Ecto neural progenitor cell (in vitro differentiated cells): Measurements from ENCODE around the gene SEMA3B.

Experiments used
- DNase-seq: peaks from one replicate; pipeline ENCODE4 v3.0.0-alpha.2; 2018; ENCODE audit warnings: low spot score

The SEMA3B gene

GRCh38 chr3:50317300-50317699, 48.4 kb downstream of the SEMA3B start:
- no peak for DNase-seq

- no peak for DNase-seq
Measured at GRCh38 chr3:50318163-50318562, 49.2 kb downstream of the SEMA3B start.

GRCh38 chr3:50318615-50319014, 49.7 kb downstream of the SEMA3B start:
- DNase-seq: no peak

GRCh38 chr3:50319181-50319893, 50.4 kb downstream of the SEMA3B start:
- DNase-seq: no peak

GRCh38 chr3:50319894-50320625, 51.1 kb downstream of the SEMA3B start:
- DNase-seq: no peak

GRCh38 chr3:50320853-50321335, 51.9 kb downstream of the SEMA3B start:
- DNase-seq: peak; percentile 95

- peak; percentile 95 for DNase-seq
Measured at GRCh38 chr3:50321336-50322114, 52.6 kb downstream of the SEMA3B start.

- no peak for DNase-seq
Measured at GRCh38 chr3:50322115-50322385, 53.1 kb downstream of the SEMA3B start.

GRCh38 chr3:50322386-50323091, 53.6 kb downstream of the SEMA3B start, which contains the start of gene HYAL2:
Gene HYAL2, minus strand, starts transcription at chr3:50322745. Its CDS starts 2,256 bp downstream, at chr3:50320489.
- peak; percentile 68 for DNase-seq

- no peak for DNase-seq
Measured at GRCh38 chr3:50323092-50323600, 54.2 kb downstream of the SEMA3B start.

GRCh38 chr3:50323614-50324199, 54.8 kb downstream of the SEMA3B start:
- DNase-seq: no peak

- peak; percentile 87 for DNase-seq
Measured at GRCh38 chr3:50324351-50325112, 55.6 kb downstream of the SEMA3B start.

- DNase-seq: no peak
Measured at GRCh38 chr3:50325113-50325480, 56.1 kb downstream of the SEMA3B start.

GRCh38 chr3:50325497-50326181, 56.7 kb downstream of the SEMA3B start:
- no peak for DNase-seq

GRCh38 chr3:50326182-50326541, 57.2 kb downstream of the SEMA3B start:
- DNase-seq: no peak

GRCh38 chr3:50327129-50327528, 58.2 kb downstream of the SEMA3B start:
- DNase-seq: no peak
